ENCODE data around the gene STARD3.

- TF ChIP-seq CTCF (IDR thresholded peaks at IDR 0.05) (peak; percentile 74 to 96 (median 88)), POLR2A (IDR thresholded peaks at IDR 0.05) (no peak)
Measured at GRCh38 chr17:39623356-39623950, 13.5 kb upstream of the STARD3 start.
